ENCODE results near the gene LGR6. TPM values are rescaled to one million over a fixed set of nuclear protein-coding genes. Genes with fewer than 3 reads are reported as not detected.

Gene LGR6
- total RNA-seq, 1 experiment from 2014 or later, result 0.56 TPM

GRCh38 chr1:202361224-202361623, 167.6 kb downstream of the LGR6 start:
- Mint-ChIP-seq H3K9me3 (ENCODE audit: unreplicated experiment) (no peaks in the 10 kb centered on the region), H3K4me1 (ENCODE audit: insufficient read depth, unreplicated experiment) (peaks cover 12% of the 10 kb centered on the region), H3K36me3 (ENCODE audit: insufficient read depth, unreplicated experiment) (no peaks in the 10 kb centered on the region), H3K27ac (ENCODE audit: low read depth, unreplicated experiment) (no peak overlapping the region), H3K4me3 (ENCODE audit: unreplicated experiment) (no peak overlapping the region), H3K27me3 (ENCODE audit: insufficient read depth, unreplicated experiment) (no peaks in the 10 kb centered on the region)
- TF ChIP-seq CTCF (IDR thresholded peaks at IDR 0.05; ENCODE audit: unreplicated experiment), result no peak
- no TSS peak for BruUV-seq (replicated peaks)
- ChIA-PET POLR2A (interaction anchor here (1.5 to 1.6 kb wide), 2 partner anchors 12 to 13 kb away, joined by 4 to 7 read pairs; no protein-coding TSS in a partner anchor), CTCF (interaction anchor here (1.0 kb wide), 1 partner anchor 19 kb away, joined by 3 read pairs; no protein-coding TSS in a partner anchor)
- intact Hi-C loops (cut with micrococcal nuclease), result no loop called here
- no peak for DNase-seq (ENCODE audit: unreplicated experiment)

- H3K4me3 Mint-ChIP-seq (ENCODE audit: unreplicated experiment), result no peak overlapping the region
- peaks cover 12% of the 10 kb centered on the region for H3K4me1 Mint-ChIP-seq (ENCODE audit: insufficient read depth, unreplicated experiment)
- H3K36me3 Mint-ChIP-seq (ENCODE audit: insufficient read depth, unreplicated experiment), result no peaks in the 10 kb centered on the region
- no TSS peak for BruUV-seq (replicated peaks)
- CTCF ChIA-PET, result interaction anchor here (0.9 kb wide), 1 partner anchor 11 kb away, joined by 4 read pairs; no protein-coding TSS in a partner anchor
- DNase-seq (ENCODE audit: unreplicated experiment), result no peak
- no peak for TF ChIP-seq CTCF (IDR thresholded peaks at IDR 0.05; ENCODE audit: unreplicated experiment)
- POLR2A ChIA-PET, result interaction anchor here (1.5 to 1.6 kb wide), 2 partner anchors 12 to 14 kb away, joined by 4 to 7 read pairs; no protein-coding TSS in a partner anchor
- no peaks in the 10 kb centered on the region for H3K27me3 Mint-ChIP-seq (ENCODE audit: insufficient read depth, unreplicated experiment)
- H3K9me3 Mint-ChIP-seq (ENCODE audit: unreplicated experiment), result no peaks in the 10 kb centered on the region
- intact Hi-C loops (cut with micrococcal nuclease), result no loop called here
- H3K27ac Mint-ChIP-seq (ENCODE audit: low read depth, unreplicated experiment), result no peak overlapping the region
These were observed 168.1 kb downstream of the LGR6 start for GRCh38 chr1:202361701-202362100.

- H3K27me3 Mint-ChIP-seq (ENCODE audit: insufficient read depth, unreplicated experiment), result no peaks in the 10 kb centered on the region
- no peak for DNase-seq (ENCODE audit: unreplicated experiment)
- H3K4me3 Mint-ChIP-seq (ENCODE audit: unreplicated experiment), result no peak overlapping the region
- ChIA-PET POLR2A (interaction anchor here (0.6 to 1.6 kb wide), 2 partner anchors 9 to 14 kb away, joined by 4 read pairs; no protein-coding TSS in a partner anchor), CTCF (interaction anchor here (0.9 to 1.5 kb wide), 2 partner anchors 8 to 12 kb away, joined by 4 to 5 read pairs; no protein-coding TSS in a partner anchor)
- no peaks in the 10 kb centered on the region for H3K9me3 Mint-ChIP-seq (ENCODE audit: unreplicated experiment)
- no peaks in the 10 kb centered on the region for H3K36me3 Mint-ChIP-seq (ENCODE audit: insufficient read depth, unreplicated experiment)
- BruUV-seq (replicated peaks), result no TSS peak
- H3K4me1 Mint-ChIP-seq (ENCODE audit: insufficient read depth, unreplicated experiment), result peaks cover 12% of the 10 kb centered on the region
- no peak overlapping the region for H3K27ac Mint-ChIP-seq (ENCODE audit: low read depth, unreplicated experiment)
- intact Hi-C loops (cut with micrococcal nuclease), result no loop called here
- TF ChIP-seq CTCF (IDR thresholded peaks at IDR 0.05; ENCODE audit: unreplicated experiment), result no peak
These were observed 168.6 kb downstream of the LGR6 start for GRCh38 chr1:202362212-202362611.

GRCh38 chr1:202365092-202365815, 171.7 kb downstream of the LGR6 start:
- peak overlapping the region; percentile 2 for H3K4me3 Mint-ChIP-seq (ENCODE audit: unreplicated experiment)
- CTCF ChIA-PET, result interaction anchor here (0.6 to 1.1 kb wide), 6 partner anchors 12 to 958 kb away, joined by 3 to 6 read pairs (median 4); no protein-coding TSS in a partner anchor

More at GRCh38 chr1:202365092-202365815, 171.7 kb downstream of the LGR6 start:
- BruUV-seq (replicated peaks), result no TSS peak
- TF ChIP-seq CTCF (IDR thresholded peaks at IDR 0.05; ENCODE audit: unreplicated experiment), result no peak
- H3K27ac Mint-ChIP-seq (ENCODE audit: low read depth, unreplicated experiment), result peak overlapping the region; percentile 18
- no peaks in the 10 kb centered on the region for H3K36me3 Mint-ChIP-seq (ENCODE audit: insufficient read depth, unreplicated experiment)
- no peaks in the 10 kb centered on the region for H3K27me3 Mint-ChIP-seq (ENCODE audit: insufficient read depth, unreplicated experiment)
- peak; percentile 58 for DNase-seq (ENCODE audit: unreplicated experiment)
- H3K9me3 Mint-ChIP-seq (ENCODE audit: unreplicated experiment), result no peaks in the 10 kb centered on the region
- POLR2A ChIA-PET, result interaction anchor here (0.7 to 1.9 kb wide), 10 partner anchors 9 to 486 kb away, joined by 3 to 17 read pairs (median 3); partner anchors contain the start of genes PPP1R12B and UBE2T
- peaks cover 12% of the 10 kb centered on the region for H3K4me1 Mint-ChIP-seq (ENCODE audit: insufficient read depth, unreplicated experiment)
- intact Hi-C loops (cut with micrococcal nuclease), result no loop called here

All from MCF 10A (cell line).